Activated CD8-positive, alpha-beta T cell treated with anti-CD3 and anti-CD28 coated beads for 36 hours (primary cell): ENCODE data around the gene EPHA1. TPM values are rescaled to one million over a fixed set of nuclear protein-coding genes. Genes with fewer than 3 reads are reported as not detected.

Experiments used
- ATAC-seq: fragments of 200-7000 bp; cut with Tn5 transposase; one replicate; pipeline ENCODE4 v1.10.0; 2021; ENCODE audit warnings: mild to moderate bottlenecking, moderate library complexity
- CTCF ChIA-PET: fragments of 350-600 bp; sonication (Branson Sonifier 250); formaldehyde crosslinking; loops from one replicate; lab custom pipeline; 2021; ENCODE audit warnings: antibody characterized with exemption; lab: Charles Lee
- POLR2A ChIA-PET: fragments of 350-600 bp; sonication (Branson Sonifier 250); formaldehyde crosslinking; loops from one replicate; lab custom pipeline; 2021; ENCODE audit warnings: antibody characterized with exemption; lab: Charles Lee
- DNase-seq: peaks from one replicate; pipeline ENCODE4 v3.0.0-alpha.2; 2020
- H3K27ac Mint-ChIP-seq: one replicate; pipeline ENCODE4 v1.8.0; 2021; ENCODE audit warnings: mild to moderate bottlenecking, mixed read lengths
- H3K27me3 Mint-ChIP-seq: one replicate; pipeline ENCODE4 v1.8.0; 2021; ENCODE audit warnings: mixed read lengths
- H3K36me3 Mint-ChIP-seq: one replicate; pipeline ENCODE4 v1.8.0; 2021; ENCODE audit warnings: low read depth, mixed read lengths
- H3K4me1 Mint-ChIP-seq: one replicate; pipeline ENCODE4 v1.8.0; 2021; ENCODE audit warnings: low read depth, mixed read lengths
- H3K4me3 Mint-ChIP-seq: one replicate; pipeline ENCODE4 v1.8.0; 2021; ENCODE audit warnings: mild to moderate bottlenecking, moderate library complexity, mixed read lengths
- H3K9me3 Mint-ChIP-seq: one replicate; pipeline ENCODE4 v1.8.0; 2021; ENCODE audit warnings: mixed read lengths
- intact Hi-C: fragments of 100-400 bp; cut with micrococcal nuclease; formaldehyde crosslinking; loops from one replicate; pipeline ENCODE4 v1.10.0; 2022
- total RNA-seq, 2 experiments: library from RNA; stranded (reverse); gene quantifications; one replicate each; pipeline ENCODE4 v1.2.3, GENCODE V29; 2021
- TF ChIP-seq, protein P1 (sequence below): fragments of 200-600 bp; IDR thresholded peaks from one replicate; pipeline ENCODE4 v1.8.0; 2022; ENCODE audit warnings: antibody characterized with exemption, mild to moderate bottlenecking

EPHA1 gene
- total RNA-seq, 2 experiments from 2014 or later: 2.4 to 2.8 TPM

DNA sequence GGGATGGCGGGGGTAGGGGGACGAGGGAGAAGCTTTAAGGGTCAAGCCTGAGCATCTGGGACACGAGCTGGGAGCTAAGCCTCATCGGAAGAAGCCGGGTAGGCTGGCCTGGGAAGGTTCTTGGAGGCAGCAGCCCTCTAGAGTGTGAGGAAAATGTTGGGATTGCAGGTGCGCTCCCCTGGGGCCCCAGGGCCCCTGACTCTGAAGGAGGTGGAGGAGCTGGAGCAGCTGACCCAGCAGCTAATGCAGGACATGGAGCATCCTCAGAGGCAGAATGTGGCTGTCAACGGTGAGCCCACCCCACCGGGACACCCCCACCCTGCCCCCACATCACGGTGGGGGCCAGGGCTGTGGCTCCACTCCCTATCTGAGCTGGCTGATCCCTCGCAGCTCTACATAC lies 20.6 kb downstream of the EPHA1 start:
- Mint-ChIP-seq H3K27ac (peak overlapping the region; percentile 13), H3K4me1 (peaks cover 11% of the 10 kb centered on the region), H3K4me3 (no peak overlapping the region), H3K9me3 (no peaks in the 10 kb centered on the region), H3K27me3 (no peaks in the 10 kb centered on the region), H3K36me3 (peaks cover 21% of the 10 kb centered on the region)
- DNase-seq: no peak
- intact Hi-C loops: no loop called here
- TF ChIP-seq, protein P1, sequence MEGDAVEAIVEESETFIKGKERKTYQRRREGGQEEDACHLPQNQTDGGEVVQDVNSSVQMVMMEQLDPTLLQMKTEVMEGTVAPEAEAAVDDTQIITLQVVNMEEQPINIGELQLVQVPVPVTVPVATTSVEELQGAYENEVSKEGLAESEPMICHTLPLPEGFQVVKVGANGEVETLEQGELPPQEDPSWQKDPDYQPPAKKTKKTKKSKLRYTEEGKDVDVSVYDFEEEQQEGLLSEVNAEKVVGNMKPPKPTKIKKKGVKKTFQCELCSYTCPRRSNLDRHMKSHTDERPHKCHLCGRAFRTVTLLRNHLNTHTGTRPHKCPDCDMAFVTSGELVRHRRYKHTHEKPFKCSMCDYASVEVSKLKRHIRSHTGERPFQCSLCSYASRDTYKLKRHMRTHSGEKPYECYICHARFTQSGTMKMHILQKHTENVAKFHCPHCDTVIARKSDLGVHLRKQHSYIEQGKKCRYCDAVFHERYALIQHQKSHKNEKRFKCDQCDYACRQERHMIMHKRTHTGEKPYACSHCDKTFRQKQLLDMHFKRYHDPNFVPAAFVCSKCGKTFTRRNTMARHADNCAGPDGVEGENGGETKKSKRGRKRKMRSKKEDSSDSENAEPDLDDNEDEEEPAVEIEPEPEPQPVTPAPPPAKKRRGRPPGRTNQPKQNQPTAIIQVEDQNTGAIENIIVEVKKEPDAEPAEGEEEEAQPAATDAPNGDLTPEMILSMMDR: no peak
- CTCF ChIA-PET: interaction anchor here (0.7 to 2.0 kb wide), 6 partner anchors 8 to 28 kb away, joined by 3 to 10 read pairs (median 4); no protein-coding TSS in a partner anchor
- POLR2A ChIA-PET: interaction anchor here (0.6 to 1.4 kb wide), 4 partner anchors 9 to 675 kb away, joined by 3 to 5 read pairs (median 3); no protein-coding TSS in a partner anchor
- ATAC-seq: no peak

DNA sequence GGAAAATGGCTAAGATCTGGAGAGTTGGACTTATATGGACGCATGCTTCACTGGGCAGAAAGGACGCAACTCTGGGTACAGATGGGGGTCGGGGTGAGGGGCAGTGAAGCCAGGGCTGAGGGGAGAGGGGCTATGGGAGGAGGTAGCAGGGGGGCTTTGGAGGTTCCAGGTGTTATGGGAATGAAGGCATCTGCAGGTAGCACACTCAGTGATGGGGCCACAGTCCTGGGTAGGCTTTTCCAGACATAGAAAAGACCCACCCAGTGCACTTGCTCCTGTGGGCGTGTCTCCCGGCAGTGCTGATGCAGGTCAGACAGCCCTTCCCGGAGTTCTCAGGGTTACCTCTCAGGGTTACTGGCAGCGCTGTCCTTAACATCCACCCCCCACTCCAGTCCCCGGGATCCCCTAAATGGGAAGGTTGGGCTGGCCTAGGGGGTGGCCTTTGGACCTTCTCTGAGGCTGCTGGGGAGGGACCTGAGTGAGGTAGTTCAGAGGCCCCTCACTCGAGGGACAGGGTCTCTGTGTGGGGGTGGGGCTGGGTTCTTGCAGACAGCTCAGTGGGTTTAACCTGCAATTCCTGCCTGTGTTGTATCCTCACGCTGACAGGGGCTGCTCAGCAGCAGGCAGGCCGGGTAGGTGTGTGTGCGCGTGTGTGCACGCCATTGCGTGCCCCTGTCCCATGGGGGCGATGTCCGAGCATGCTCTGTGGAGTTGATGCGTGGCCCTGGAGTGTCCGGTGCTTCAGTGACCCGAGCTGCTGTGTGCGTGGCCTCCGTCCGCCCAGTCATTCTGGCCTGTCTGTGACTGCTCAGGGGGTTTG lies 21.3 kb downstream of the EPHA1 start:
- CTCF ChIA-PET: interaction anchor here (1.3 to 1.5 kb wide), 3 partner anchors 7 to 13 kb away, joined by 3 to 7 read pairs (median 5); no protein-coding TSS in a partner anchor
- Mint-ChIP-seq H3K4me3 (no peak overlapping the region), H3K36me3 (peaks cover 21% of the 10 kb centered on the region), H3K27ac (peak overlapping the region; percentile 13), H3K4me1 (peaks cover 11% of the 10 kb centered on the region), H3K27me3 (no peaks in the 10 kb centered on the region), H3K9me3 (no peaks in the 10 kb centered on the region)
- ATAC-seq: no peak
- intact Hi-C loops: no loop called here
- no peak for DNase-seq
- TF ChIP-seq, protein P1: no peak
- POLR2A ChIA-PET: interaction anchor here (0.6 to 1.3 kb wide), 4 partner anchors 11 to 674 kb away, joined by 3 to 5 read pairs (median 3); no protein-coding TSS in a partner anchor

DNA sequence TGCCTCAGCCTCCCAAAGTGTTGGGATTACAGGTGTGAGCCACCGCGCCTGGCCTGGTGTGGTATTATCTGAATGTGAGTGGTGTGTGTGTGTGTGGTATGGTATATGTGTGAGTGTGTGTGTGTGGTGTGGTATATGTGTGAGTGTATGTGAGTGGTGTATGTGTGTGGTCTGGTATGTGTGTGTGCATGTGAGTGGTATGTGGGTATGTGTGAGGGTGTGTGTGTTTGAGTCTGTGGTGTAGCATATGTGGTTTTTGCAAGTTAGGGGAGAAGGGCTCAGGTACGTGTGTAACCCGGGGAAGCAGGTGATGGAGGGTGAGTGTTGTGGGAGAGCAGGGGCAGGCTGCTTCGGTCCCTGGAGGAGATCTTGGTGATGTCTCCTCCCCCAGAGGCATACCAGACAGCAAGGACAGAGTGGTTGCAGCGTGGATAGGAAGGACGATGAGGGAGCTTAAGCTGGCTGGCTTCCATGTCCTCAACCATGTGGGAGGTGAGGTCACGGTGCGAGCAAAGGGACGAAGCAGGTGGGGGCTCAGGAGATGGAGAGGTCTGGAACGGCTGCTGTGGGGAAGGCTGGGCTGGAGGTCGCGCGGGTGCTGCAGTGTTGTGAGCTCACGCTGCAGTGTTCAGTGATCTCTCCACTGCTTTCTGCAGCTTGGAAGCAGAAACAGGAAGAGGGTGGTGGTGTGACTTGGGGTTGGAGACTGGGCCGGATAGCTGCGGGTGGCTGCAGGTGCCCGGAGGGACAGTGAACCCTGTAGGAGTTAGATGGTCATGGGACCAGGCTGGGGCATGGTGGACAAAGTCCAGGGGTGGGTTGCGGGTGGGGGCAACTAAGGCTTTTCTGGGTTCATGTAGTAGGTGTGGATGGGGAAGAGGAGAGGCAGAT lies 22.5 kb downstream of the EPHA1 start:
- Mint-ChIP-seq H3K36me3 (peaks cover 21% of the 10 kb centered on the region), H3K9me3 (no peaks in the 10 kb centered on the region), H3K4me3 (no peak overlapping the region), H3K4me1 (peaks cover 11% of the 10 kb centered on the region), H3K27ac (no peak overlapping the region), H3K27me3 (no peaks in the 10 kb centered on the region)
- ATAC-seq (peak; percentile 21), DNase-seq (peak; percentile 40)
- ChIA-PET POLR2A (interaction anchor here (0.7 to 0.9 kb wide), 3 partner anchors 11 to 87 kb away, joined by 3 to 4 read pairs (median 3); no protein-coding TSS in a partner anchor), CTCF (interaction anchor here (0.8 to 2.1 kb wide), 4 partner anchors 14 to 146 kb away, joined by 3 to 10 read pairs (median 3); no protein-coding TSS in a partner anchor)
- intact Hi-C loops: no loop called here
- TF ChIP-seq, protein P1: no peak

DNA sequence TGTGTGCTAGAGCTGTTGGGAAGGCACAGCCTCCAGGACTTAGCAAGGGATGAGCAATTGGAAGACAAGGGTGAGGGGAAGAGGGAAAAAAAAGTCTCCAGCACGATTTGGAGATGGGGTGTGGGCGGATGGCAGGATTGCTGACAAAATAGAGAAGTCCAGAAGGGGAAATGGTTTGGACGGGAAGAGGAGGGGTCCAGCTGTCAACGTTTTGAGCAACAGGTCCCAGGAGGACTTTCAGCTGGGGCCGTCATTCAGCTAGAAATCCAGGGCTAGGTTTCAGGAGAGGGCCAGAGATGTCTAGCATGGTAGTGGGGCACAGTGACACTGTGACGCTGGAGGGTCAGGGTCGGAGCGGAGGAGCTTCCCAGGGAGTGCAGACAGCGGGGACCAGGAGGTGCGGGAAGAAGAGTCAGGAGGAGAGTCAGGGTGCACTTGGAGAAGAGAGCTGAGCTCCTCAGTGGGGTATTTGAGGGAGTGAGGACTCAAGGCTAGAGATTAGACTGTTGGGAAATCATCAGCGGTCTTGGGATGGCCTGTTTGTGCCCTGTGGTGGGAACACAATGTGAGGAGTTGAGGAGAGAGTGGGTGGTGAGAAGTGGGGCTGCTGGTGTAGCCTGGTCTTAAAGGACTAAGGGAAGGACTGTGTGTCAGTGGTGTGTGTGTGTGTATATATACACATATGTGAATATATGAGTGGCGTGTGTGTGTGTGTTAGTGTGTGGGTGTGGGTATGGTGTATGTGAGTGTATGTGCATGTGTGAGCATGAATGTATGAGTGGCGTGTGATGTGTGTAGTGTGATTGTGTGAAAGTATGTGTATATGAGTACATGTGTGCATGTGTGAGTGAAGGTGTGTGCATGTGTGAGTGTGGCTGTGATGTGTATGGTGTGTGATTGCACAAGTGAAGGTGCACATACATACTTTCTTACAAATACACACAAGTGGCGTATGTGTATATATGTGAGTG lies 23.7 kb downstream of the EPHA1 start:
- Mint-ChIP-seq H3K27ac (no peak overlapping the region), H3K4me3 (no peak overlapping the region), H3K36me3 (peaks cover 12% of the 10 kb centered on the region), H3K9me3 (no peaks in the 10 kb centered on the region), H3K4me1 (peaks cover 9% of the 10 kb centered on the region), H3K27me3 (no peaks in the 10 kb centered on the region)
- no peak for DNase-seq
- intact Hi-C loops: no loop called here
- TF ChIP-seq, protein P1: no peak
- ChIA-PET POLR2A (interaction anchor here (0.6 to 2.3 kb wide), 10 partner anchors 7 to 576 kb away, joined by 3 to 11 read pairs (median 4); partner anchors contain the start of genes EPHA1 and GSTK1), CTCF (interaction anchor here (1.1 to 2.1 kb wide), 9 partner anchors 8 to 145 kb away, joined by 3 to 14 read pairs (median 7); partner anchors contain the start of gene EPHA1)
- ATAC-seq: no peak
